SU-DHL-6 (cell line): ENCODE data around the gene ZNF710.

Experiments
- CTCF ChIP-seq: fragments of 200-600 bp; sonication (generic); IDR thresholded peaks from one replicate; pipeline ENCODE4 v1.5.1; 2017; ENCODE audit warnings: antibody characterized with exemption, mild to moderate bottlenecking, low read length, moderate library complexity; ENCODE audit not compliant: insufficient read depth, poor library complexity, severe bottlenecking
- EZH2phosphoT487 ChIP-seq: fragments of 200-600 bp; sonication (generic), shearing (Covaris generic); conservative IDR thresholded peaks from 2 replicates; pipeline ENCODE4 v1.6.1; 2018; ENCODE audit warnings: mild to moderate bottlenecking, antibody characterized with exemption, low read length, moderate library complexity, mixed read lengths

DNA sequence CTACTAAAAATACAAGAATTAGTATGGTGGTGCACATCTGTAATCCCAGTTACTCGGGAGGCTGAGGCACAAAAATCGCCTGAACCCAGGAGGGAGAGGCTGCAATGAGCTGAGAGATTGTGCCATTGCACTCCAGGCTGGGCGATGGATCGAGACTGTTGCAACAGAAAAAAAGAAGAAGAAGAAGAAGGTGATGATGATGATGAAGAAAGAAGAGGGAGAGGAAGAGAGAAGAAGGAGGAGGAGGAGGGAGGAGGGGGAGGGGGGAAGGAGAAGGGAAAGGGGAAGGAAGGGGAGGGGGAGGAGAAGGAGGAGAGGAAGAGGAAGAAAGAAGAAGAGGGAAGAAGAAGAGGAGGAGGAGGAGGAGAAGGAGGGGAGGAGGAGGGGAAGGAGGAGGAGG, 33.2 kb upstream of the ZNF710 start:
- TF ChIP-seq CTCF (no peak), EZH2phosphoT487 (no peak)
